GM19328 (cell line): ENCODE measurements around the gene PDE1C.

Source experiments
- ATAC-seq: cut with Tn5 transposase; IDR thresholded peaks from one replicate; pipeline ENCODE4 v1.9.1; 2021; ENCODE audit warnings: mild to moderate bottlenecking, moderate library complexity; ENCODE audit not compliant: unreplicated experiment

The PDE1C gene

DNA sequence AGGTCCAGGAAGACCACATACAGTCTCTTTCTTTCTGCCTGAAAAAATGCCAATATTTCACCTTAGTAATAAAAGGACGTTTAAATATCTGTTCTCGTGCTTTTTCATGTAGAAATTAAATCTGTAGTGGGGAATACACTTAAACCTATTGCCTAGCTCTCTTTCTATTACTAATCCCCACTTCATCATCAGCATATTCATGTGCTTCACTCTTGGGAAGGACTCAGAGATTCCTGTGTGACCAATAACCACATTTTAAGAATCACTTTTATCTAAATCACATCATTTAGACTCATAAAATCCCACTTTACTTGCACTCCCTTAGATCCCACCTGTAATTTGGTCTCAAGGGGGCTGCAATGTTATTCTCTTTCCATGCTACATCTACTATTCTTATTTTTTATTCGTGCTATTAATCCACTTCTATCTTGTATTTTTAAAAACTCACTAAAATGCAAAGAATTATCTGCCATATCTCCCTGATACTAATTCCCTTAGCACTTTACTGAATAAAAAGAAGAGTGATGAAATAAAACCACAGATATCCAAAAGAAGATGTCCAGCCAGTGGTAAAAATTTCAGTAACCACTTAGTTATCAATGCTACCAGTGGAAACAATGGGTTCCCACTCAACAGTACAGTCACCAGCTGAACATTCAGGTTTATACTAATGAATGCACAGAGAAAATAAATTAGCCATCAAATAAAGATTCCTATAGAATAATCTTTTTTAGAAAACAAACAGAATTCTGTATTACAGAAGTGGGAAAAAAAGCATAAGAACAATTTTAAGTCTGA lies 281.1 kb downstream of the PDE1C start:
- ATAC-seq: no peak

DNA sequence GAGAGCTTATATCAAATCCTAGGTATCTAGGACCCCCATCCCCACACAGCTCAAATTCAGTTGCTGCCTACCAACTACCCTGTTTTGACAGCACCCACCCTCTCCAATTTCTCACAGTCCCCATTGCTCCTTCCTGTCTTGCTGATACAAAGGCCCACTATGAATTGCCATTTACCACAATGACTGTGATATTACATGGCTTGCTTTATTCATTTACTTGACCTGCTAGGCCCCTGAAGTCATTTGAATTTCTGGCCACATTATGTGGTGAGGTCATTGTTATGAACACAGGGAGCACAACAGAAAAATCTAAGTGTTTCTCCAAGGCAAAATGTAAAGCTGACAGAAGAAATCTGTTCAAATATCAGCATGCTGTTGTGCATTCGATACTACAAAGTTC lies 281.8 kb downstream of the PDE1C start:
- ATAC-seq: no peak

DNA sequence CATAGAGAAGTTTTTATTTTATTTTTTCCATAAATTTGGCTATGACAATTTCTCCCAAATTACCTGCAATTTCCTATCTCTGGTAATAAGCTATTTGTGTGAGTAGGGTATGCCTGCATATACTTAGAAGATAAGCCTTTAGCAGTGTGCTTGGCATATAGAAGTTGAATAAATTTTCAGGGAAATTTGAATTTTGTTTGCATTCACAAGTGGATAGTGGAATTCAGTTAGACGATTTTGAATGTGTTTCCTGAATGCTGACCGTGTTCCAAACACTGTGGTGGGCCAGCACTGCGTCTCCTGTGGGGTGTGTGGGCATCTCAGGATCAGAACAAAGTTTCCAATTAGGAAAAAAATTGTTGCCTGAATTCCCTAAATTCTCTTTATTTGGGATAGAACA lies 283.9 kb downstream of the PDE1C start:
- no peak for ATAC-seq

DNA sequence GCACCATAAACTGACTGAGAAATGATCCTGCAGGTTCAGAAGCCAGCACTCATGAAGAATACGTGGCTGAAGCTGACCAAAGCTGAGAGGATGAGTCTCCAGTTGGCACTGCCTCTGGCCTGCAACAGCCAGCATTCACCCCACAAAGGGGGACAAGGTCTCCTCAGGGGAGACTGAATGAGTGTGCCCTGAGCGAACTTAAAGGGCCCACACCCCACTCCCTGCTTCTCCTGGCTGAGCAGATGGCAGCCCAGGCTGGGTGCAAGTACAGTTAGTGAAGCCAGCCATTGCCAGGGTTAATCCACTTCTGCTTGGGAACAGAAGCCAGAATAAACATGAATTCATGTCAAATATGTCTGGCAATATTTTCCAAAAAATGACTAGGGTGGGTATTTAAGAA lies 285.1 kb downstream of the PDE1C start:
- ATAC-seq: no peak

DNA sequence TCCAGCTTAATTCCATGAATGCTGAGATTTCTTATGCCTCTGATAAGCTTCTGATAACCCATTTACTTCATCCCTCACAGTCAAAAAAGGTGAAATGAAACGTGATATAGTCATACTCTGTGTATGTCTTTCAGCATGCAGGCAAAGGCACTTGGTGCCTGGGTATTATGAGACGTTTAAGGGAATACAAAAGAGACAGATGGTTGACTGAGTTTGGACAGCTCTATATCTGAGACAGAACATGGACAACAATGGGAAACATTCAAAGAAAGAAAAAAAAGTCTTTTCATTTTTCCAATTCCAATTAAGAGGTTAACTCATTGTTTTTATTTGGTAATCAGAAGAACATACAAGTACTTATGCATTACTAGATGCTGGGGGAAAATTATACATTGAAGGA lies 287.0 kb downstream of the PDE1C start:
- ATAC-seq: no peak

DNA sequence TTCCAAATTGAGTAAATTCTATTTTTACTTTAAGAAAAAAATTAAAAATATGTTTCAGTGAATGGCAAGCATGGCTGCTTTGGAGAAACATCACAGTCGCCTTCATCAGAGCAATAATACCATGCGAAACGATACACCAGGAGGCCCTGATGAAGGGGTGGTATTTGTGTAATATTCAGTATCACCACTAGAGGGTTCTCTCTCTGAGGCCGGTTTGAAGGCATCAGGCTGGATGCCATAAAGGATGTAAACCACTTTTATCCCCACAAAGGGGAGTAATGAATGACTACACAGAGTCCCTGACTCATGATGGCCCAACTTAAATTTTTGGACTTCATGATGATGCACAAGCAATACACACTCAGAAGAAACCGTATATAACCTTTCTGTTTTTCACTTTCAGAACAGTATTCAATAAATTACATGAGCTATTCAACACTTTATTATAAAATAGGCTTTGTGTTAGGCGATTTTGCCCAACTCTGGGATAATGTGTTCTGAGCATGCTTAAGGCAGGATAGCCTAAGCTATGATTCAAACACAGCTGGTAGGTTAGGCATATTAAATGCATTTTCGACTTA lies 287.7 kb downstream of the PDE1C start:
- ATAC-seq: peak; percentile 81

DNA sequence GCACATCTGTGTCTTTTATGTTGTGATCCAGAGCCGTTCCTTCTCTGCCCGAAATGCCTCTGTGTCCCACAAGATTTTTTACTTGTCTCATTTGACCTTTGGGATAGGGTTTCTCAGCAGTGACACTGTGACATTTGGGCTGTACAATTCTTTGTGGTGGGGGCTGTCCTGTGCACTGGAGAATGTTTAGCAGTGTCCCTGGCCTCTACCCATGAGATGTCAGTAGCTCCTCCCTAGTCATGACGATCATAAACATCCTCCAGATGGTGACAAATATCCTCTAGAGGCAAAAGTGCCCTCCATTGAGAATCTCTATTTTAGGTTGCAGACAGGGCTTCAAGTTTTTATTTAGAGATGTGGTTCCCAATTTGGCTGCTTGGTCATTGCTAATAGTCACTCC lies 291.9 kb downstream of the PDE1C start:
- ATAC-seq: no peak

DNA sequence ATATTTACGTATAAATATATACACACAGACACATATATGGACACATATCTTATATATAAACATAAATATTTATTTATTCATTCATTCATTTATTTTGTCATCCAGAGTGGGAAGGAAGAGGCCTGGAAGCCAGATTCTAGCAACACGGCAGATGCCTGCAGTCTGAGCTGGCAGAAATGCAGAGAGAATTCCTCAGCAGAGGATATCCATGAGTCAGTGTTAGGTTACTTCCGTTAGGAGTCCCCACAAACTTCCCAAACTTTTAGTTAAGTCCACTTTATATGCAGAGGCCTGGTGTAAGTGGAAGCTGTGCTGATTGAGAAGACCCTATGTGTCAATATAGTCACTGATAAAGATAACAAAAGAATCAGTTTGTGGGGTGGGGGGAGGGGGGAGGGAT lies 293.6 kb downstream of the PDE1C start:
- ATAC-seq: no peak

DNA sequence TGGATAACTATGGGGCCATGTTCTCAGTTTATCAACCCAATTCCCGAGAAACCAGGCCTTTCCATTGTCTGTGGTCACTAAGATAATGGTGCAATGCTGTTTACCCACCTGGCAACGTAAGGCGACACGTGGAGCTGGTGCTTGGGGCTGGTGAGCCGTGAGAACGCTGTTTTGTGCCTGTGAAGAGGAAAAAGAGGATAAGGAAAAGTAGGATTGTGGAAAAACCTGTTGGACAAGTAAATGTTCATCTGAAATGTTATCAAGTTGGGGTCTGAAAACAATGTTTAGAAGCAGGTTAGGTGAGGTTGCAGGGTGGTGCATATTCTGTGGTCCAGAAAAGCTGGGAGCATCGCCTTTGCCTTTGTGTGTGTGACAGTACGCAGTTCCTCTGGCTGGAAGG lies 294.7 kb downstream of the PDE1C start:
- ATAC-seq: no peak

DNA sequence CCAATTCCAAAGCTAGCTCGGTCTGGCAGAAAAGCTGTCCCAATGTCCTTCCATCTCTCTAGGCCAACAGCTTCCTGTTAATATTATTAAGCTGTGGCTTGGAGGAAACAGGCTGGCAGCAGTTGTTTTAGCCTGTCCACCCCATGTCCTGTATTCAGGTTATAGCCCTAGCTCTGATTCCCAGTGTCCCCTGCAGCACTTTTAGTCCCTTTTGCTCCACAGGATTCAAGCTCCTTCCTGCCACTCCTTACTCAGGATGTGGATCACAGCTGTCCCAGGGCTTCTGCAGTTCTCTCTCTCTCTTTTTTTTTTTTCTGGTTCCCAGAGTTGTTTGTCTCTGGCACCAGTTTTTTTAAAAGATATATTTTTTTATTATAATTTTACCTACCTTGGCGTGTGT lies 298.0 kb downstream of the PDE1C start:
- ATAC-seq: no peak

DNA sequence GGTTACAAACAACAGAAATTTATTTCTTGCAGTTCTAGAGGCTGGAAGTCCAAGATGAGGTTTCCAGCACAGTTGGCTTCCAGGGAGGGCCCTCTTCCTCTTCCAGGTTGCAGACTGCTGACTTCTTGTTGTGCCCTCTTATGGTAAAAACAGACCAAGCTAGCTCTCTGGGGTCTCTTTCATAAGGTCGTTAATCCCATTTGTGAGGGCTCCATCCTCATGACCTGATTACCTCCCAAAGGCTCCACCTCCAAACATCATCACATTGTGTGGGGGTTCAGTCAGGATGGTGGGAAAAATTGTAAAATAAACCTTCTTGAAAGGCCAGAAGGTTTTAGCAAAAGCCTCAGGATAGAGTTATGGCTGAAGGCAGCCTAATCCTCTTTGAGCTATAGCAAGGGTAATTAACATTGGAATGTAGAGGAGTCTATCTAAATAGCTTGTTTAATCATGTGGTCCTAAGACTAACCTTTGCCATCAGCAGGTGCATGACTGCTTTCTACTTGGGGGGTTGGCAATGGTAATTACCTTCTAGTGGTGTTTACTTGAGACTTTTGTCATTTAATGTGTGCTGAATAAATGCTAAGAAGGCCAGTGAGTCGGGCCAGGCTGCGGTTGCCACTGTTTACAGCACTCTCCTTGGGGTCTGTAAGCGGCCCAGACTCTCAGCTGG lies 302.4 kb downstream of the PDE1C start:
- ATAC-seq: no peak

DNA sequence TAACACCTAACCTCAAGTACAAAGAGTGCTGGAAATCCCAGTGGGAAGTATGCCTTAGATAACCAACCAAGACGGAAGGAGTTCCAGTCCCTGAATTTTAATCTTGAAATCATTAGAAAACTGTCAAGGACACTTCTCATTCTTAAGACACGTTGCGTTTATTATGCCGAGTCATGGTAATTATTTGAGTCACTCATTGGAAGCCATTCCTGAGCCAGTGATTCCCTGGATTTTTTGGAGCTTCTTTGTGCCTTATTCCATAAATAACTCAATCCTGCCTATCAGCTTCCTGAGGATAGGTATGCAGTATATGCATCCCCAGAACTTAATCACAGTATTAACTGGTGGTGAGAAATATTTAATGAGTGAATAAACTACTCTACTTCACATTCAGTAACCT lies 305.7 kb downstream of the PDE1C start:
- no peak for ATAC-seq

DNA sequence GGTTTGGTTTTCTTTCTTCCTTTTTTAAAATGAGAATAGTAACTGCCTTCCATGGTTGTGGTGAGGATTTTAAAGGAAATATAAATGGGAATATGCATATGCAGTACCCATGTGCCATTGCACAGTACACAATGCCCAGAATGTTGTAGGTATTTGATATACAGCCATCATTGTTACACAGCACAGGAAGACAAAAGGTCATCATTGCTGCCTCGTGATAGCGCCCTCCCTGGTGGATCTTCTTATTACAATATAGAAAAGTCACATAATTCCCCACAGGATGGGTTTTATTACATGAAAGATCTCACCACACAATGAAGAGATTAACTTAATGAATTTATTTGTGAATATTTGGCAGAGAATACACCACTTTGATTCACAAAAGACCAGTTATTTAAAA lies 306.7 kb downstream of the PDE1C start:
- no peak for ATAC-seq

DNA sequence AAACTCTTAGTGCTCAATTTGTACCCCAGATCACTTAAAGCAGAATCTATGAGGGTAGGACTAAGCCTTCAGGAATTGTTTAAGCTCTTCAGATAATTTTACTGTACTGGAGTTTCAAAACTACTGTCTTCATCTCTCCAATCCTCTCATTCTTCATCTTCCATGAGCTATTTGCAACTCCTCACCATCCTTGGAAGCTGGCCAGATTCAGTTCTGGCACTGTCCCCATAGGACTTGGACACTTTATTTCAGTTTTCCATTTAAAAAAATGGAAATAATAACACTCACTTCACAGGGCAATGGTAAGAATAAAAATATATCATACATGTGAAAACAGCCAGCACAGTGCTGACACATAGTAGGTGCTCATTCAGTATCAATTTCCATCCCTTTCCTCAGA lies 308.6 kb downstream of the PDE1C start:
- ATAC-seq: no peak

DNA sequence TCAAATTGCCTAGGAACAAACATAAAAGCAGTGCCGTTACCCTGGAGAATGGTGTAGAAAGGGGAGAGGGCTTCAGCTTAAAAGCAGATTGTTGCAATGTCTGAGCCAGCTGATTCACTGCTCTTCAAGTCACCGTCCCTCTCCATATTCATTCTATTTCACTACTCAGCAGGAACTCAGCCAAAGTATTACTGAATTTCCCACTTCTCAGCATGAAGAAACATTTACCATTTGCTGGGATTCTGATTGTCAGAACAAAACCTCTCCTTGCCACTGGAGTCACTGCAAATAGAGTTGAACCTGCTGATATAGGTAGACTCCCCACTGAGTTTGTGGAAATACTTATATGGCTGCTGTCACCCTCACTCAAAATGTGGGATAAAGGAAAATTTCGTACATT lies 311.5 kb downstream of the PDE1C start:
- no peak for ATAC-seq

DNA sequence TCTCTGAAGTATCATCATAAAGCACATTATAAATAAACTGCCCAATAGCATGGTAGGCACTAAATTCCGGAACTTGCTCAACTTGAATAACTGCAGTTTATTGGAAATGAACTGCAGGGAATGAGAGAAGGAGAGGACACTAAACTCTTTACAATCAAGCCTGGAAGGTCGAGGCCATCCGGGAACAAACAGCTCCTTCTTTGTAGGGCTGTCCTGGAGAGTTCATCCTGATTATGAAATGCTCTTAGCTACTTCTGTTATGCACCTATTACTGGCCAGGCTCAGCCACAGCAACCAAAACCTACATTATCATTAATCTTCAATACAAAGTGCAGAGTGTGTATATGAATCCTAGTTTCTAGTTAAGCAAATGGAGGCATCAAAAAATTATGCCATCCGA lies 318.5 kb downstream of the PDE1C start:
- no peak for ATAC-seq

DNA sequence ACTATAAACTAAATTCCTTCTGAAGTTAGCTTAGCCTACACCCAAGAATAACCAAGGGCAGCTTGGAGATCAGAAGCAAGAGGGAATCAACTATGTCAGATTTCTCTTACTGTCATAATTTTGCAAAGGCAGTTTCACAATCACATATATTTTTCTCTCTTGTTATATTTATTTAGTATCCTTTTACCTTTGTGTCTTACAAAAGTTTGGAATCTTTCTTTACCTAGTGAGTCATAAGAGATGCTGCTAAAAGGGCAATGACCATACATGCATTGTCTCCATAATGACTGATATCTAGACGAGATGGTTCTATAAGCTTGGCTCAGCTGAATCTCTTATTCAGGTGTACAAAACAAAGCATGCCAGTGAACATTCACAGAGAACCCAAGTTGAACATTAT lies 322.1 kb downstream of the PDE1C start:
- ATAC-seq: no peak

DNA sequence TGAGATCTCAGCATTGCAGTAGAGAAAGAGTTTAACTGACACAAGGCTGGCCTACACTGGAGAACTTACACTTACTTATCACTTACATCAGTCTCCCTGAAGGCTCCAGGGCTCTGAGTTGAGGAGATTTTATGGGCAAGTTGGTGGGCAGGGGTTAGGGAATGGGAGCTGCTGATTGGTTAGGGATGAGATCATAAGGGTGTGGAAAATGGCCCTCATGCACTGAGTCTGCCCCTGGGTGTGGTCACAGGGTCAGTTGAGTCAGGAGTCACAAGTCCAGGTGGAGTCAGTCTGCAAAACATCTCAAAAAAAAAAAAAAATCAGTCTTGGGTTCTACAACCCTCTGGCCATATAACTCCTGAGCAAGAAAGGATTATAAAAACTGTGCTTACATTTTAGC lies 322.7 kb downstream of the PDE1C start:
- ATAC-seq: no peak

DNA sequence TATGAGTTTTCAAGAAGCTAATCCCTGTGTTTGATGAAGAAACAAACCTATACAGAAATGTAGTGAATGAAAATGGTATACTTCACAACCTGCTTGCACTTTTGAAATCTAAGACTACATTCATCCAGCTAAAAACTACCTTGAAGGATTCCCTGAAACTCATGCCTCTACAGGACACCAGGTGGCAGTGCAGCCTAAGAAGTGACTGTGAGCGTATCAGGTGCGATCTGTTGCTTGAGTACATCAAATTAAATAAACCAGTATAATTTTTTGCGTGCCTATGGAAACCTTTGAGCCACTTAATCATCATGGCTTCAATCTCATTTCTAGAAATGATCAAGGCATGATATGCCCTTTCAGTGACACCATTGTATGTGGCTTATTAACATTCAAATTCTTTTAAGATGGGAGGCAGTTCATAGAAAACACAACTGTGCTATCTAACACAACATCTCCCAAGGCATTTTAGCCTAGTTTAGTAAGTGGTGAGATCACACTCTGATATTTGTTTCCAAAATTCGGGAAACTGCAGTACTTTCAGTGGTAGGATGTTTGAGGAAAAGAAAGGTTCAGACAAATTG lies 325.8 kb downstream of the PDE1C start:
- peak; percentile 67 for ATAC-seq

DNA sequence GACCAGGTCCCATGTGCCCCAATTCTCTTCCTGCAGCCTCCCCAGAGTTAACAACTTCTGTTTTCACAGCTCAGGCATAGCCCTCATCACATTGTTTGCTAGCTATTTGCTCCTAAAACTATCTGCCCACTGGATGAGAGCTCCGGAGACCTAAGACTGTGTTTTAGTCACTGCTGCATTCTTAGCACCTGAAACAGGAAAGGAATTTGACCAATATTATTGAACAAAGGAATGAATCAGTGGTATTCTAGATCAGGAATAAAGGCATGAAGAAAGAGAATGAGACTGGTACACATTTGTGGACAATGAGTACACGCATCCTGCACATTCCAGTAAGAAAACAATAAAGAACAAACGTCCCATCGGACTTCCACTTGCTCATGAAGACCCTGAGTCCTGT lies 328.4 kb downstream of the PDE1C start:
- ATAC-seq: no peak

DNA sequence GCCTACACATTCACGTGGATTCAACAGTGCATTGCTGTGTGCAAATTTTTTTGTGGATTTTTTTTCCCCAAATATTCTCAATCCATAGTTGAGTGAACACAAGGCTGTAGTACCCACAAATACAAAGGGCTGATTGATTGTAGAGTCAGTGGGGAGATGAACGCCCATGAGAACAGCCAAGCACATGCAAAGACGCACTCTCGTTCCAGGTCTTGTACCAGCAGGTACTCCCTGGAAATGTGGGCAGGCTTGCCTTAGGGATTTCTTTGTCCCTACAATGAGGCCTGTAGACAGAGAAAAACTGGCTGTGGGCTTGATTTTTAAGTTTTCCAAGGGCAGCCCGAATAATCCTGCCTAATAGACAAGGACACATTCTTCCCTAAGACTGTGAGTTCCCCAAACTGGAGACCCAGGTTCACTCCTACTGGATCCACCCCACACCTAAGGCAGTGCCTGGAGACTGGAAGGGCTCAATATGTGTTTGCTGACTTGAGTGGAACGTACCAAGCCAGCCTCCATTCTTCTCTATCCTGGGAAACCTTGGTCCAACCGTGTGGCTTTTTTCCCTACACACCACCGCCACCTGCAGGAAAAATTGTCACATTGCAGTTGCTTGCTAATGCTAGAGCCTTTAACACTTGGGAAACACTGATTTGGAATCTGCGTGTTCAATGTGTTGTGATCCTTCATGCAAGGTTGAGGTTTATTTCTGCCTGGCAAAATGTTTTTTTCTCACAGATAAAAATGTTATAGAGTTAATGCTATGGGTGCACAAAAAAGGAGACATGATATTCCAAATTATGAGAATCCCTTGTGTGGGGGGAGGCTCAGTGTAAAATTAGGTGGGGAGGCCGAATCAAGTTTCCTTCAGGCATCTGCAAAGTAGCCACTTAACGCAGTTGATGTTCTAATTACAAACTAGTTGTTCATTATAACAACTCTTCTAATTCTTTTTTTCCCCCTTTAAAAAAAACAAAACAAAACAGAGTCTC lies 333.9 kb downstream of the PDE1C start:
- ATAC-seq: no peak
